HG03571 (cell line): ENCODE data around the gene IGLL5.
"Not testable (repeated sequence)": the region's sequence is repeated elsewhere in the genome, so short reads cannot be mapped to it uniquely, and the experiment has no call there.

ENCODE experiments used
- ATAC-seq: cut with Tn5 transposase; IDR thresholded peaks from one replicate; pipeline ENCODE4 v1.9.1; 2021; ENCODE audit not compliant: unreplicated experiment

IGLL5 gene

DNA sequence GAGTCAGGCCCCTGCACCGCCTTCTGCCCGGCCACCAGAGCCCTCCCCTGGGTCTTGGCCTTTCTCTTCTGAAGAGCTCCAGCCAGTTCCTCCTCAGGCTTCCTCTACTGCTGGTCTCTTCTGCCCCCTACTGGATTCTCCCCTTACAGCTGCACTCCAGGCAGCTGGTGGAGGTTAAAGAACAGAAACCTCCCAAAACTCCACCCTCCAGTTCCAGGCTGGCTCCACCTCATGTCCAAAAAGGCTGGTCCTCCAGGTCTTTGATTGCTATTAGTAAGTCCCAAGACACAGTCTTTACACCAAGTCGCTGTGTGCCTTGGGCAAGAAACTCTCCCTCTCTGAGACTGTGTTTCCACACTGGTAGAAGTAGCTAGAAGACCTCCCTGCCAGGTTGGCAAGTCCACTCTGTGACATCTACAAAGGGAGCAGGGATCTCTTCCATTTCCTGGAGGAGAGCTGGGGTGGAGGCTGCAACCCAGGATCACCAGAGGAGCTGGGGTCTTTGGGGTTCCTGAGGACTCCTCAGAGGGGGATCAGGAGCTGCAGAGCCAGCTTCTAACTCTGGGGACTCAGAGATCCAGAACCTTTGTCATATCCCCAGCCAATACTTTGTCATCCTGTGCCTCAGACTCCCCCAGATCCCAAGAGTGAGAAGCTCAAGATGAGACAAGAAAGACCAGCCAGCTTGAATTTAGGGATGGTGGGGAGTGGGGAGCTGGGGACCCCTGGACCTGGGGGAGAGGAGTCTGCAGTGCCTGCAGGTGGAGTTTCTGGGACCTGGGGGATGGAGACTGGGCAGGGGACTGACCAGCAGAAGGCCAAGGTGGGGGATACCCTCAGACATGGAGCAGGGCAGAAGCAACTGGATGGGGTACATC lies 3.4 kb upstream of the IGLL5 start:
- no peak for ATAC-seq

DNA sequence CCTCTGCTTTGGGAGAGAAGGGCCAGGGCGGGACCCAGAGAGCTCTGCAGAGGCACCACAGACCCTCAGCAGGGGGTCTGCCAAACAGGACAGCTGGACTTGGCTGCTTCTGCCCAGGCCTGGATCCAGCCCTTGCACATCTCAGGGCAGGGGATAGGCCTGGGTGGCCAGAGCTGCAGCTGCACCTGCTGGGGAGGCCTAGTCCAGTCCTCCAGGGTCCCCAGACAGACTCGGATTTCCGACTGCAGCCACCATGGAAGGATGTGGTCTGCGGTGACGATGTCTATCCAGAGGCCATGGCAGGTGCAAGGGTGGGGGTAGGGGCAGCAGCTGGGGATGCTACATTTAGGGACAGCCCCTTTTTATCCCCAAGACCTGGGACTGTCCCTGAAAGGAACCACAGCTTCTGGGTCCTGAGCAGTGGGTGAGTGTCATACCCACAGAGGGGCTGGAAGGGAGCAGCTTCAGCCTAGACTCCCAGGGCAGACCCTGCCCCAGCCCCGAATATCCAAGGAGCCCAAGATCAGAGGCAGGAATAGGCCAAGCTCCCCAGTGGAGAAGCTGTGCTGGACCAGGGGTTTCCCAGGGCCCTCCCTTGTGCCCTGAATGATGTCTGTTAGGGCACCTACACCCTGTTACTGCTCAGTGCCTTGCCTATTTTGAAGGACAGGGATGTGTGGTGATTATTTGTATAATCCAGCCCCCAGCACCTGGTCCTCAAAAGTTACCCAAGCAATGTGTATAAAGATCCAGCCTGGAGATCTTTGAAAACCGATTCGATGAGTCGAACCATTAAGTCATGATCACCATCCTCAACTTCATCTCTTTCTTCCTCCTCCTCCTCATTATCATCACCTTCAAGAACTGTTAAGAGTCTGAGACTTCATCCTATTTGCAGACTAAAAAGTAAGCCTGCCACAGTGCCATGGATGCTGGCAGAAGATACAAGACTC lies 2.5 kb upstream of the IGLL5 start:
- peak; percentile 70 for ATAC-seq

DNA sequence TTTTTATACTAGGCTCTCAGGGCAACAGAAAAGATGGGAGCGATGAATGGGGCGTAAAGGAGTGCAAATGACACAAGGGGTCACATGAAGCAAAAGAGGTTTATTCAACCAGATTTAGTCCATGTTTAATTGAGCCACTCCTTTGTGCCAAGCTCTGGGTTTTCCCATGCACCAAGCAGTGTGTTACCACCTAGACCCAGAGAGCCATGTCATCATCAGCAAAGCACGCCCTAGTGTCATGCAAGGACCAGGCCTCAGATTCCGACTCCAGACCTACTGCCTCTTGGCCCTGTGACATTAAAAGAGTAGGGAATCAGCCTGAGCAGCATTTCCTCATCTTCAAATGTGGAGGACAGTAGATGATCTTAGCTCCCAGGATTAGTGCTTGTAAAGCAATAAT lies 1.1 kb upstream of the IGLL5 start:
- ATAC-seq: no peak

DNA sequence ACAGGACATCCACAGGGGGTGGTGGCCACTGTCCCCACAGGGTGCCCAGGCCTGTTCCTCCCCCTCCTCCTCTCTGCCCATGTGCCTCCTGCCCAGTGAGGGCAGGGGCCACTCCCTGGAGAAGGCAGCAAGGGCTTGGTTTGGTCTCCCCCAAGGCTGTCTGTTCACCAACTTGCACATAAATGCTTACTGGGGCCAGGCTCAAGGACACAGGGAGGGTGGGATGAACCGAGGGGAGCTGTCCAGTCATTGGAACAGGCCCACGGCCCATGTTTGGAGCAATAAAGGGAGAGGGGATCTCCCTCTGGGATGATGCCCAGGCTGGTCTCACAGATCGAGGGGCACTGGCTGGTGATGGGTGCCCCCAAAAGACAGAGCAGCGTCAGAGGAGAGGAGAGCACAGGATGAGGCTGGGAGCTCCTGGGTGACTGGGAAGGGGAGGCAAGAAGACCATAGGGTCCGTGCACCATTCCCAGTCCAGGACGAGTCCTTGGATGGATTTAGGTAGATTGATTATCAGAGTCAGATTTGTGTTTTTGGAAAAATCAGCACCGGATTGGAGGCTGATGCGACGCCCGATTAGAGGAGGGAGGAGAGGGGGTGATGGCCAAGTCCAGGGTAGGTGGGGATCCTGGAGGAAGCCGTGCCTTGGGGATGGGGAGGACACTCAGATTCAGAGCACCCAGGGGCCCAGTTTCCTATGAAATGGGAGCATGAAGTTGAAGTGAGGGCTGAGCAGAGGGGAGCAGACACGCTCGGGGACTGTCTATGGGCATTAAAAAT lies 1.1 kb downstream of the IGLL5 start:
- no peak for ATAC-seq

DNA sequence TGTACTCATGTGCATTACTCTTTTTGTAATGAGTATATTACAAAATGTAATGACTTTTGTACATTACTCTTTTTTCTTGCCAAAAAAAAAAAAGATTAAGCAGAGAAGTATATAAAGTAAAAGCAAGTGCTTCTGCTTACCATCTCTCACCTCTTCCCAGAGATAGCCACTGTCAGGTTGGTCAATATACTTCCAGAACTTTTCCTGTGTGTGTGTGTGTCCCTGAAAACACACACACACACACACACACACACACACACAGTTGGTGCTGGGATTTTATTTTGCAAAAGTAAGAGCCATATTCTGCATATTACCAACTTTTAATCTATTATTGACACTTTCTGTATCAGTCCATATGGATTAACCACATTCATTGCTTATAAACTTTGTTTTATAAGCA lies 2.5 kb downstream of the IGLL5 start:
- no peak for ATAC-seq

DNA sequence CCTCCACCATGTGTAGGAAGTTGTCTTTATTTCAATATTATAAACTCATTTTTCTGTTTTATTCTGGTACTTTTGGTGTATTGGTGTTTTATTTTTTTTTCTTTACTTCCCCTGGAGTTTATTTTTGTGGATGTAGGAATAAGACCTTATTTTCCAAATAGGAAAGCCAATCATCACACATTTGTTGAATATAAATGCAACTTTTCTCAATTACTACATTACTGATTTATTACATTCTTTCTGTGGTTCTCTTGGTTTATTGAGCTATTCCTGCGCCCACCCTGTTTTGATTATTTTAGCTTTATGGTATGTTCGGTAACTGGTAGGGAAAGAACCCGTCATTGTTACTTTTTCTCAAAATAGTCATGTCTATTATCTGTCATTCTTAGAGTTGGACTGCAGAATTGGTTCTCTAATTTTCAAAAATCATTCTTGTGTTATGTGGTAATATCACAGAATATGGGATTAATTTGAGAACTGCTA lies 3.6 kb downstream of the IGLL5 start:
- no peak for ATAC-seq

DNA sequence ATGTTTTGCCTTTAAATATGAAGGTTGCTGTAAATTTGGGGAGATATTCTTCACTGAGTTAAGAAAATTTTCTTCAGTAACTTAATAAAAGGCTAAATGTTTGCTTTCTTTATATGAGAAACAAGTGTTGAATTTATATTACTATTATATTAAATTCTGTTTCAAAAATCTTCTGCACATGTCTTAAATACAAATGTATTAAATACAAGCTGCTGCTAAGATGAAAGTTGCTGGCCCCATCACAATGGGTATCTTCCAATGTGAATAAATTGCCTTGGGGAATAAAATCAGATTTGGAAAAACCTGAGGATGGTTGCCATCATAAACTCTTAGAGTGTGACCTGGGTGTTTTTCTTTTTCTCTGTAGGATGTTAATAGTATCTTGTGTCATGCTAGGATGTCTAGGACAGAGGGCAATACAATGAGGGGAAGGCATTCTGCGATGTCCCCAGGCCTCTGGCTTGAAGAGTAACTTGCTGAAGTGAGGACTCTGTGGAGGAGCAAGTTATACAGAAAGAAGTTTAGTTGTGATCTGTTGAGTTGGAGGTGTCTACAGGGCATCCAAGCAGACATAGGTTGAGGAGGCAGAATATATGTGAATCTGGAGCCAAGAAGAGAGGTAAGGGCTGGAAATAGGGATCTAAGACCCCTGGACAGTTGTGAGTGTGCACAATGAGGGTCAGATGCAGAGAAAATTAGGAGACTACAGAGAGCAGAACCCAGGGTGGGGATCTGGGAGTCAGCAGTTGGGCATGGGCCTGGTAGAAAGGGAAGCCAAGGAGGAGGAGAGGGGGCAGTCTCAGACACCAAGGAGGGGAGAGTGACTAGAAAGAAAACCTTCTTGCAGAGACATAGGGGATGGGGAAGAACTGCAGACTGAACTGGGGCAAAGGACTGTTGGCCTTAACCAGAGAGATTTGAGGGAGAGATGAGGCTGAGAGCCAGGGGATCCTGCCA lies 4.8 kb downstream of the IGLL5 start:
- no peak for ATAC-seq

DNA sequence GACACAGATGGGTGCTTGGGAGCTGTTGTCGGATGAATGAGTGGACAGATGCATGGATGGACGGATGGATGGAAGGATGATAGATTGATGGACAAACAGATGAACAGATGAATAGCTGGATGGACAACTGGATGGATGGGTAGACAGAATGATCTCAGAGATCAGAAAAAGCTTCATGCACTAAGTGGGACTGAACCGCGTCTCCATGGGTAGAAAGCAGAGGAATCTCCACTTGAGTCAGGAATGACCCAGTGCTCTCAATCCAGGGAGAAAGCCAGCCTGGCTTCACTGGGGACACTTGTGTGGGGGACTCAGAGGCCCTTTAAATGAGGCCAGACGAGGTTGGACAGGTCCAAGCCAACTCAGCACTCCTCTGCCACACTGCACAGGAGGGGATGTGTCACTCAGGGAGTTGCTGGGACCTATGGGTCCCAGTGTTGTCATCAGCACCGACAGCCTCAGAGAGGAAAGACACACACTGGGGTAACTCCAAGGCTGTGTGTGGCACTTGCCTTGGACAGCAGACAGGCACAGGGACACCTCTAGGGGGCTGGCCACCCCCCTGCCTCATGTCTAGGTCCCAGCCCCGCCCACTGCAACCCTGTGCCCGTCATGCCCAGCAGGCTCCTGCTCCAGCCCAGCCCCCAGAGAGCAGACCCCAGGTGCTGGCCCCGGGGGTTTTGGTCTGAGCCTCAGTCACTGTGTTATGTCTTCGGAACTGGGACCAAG lies 5.6 kb downstream of the IGLL5 start:
- ATAC-seq: no peak

DNA sequence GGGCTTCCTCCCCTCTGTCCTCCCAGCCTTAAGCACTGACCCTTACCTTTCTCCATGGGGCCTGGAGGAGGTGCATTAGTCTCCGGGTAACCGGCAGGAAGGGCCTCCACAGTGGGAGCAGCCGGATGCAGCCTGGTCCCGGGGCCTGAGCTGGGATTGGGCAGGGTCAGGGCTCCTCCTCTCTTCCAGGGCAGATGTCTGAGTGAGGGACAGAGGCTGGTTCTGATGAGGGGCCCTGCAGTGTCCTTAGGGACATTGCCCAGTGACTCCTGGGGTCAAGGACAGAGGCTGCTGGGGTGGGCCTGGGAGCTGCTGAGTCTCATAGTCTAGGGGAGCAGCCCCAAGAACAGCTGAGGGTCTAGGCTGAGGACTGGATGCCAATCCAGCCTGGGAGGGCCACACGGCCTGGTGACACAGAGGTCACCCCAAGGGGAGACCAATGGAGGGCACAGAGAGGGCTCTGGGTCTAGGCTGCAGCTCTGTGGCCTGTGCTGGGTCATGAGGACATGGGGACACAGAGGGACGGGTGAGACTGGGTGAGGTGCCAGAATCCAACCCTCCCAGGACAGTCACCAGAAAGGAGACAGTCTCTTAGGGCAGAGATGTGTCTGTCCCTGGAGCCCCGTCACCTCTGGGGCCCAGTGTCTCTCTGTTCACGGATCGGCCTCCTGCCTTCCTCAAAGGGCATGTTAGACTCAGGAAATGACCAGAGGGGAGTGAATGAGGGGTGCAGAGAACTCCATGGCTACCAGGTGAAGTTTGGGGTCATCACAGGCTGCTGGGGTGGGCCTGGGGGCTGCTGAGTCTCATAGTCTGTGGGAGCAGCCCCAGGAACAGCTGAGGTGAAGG lies 6.5 kb downstream of the IGLL5 start:
- ATAC-seq: no peak

DNA sequence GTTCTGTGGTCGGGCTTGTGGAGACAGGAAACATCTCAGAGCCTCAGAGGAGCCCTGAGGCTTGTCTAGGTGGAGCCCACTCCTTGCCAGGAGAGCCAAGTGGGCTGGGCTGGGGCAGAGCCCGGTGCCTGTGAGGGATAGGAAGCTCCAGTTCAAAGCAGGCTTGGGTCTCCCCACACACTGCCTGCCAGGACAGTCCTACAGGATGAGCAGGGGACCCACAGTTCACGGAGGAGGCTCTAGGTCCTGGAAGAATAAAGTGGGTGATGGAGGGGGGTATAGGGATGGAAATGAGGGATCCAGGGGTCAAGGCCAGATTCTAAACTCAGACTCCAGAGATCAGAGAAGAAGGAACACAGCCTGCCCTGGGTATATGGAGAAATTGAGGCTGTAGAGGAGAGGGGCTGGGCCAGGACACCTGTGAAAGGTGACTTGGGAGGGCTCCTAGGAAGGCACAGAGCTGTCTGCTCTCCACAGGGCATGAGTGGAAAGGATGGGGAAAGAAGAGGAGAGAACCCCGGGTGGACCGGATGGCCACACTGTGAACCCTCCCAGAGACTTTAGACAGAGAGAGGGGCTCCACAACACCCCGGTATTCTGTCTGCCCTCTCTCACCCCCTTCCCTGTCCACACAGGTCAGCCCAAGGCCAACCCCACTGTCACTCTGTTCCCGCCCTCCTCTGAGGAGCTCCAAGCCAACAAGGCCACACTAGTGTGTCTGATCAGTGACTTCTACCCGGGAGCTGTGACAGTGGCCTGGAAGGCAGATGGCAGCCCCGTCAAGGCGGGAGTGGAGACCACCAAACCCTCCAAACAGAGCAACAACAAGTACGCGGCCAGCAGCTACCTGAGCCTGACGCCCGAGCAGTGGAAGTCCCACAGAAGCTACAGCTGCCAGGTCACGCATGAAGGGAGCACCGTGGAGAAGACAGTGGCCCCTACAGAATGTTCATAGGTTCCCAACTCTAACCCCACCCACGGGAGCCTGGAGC lies 7.4 kb downstream of the IGLL5 start:
- ATAC-seq: no peak

DNA sequence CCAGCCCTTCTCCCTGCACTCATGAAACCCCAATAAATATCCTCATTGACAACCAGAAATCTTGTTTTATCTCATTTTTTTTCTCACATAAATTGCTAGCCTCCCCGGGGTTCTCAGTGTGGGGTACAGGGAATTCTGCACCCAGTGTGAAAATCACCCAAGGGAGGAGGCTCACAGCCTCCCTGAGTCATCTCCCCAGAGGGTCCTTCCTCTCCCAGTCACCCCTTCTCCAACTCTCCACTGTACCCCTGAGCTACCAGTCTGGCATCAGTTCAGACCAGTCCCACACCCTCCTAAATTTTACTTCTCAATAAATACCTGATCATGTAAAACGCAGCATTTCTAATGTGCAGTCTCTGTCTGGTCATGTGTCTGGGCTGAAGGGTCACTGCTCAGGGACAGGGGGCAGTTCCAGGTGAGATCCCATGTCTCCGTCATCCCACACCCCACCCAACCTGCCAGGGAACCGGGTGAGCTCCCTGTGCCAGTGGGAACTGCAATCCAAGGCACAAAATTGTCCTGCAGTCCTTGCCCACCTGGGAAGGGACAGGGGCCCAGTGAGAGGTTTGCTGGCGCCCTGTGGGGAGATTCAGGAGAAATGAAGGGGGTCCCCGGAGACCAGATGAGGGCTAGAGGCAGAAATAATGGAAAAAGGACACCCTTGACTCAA lies 8.3 kb downstream of the IGLL5 start:
- ATAC-seq: no peak

DNA sequence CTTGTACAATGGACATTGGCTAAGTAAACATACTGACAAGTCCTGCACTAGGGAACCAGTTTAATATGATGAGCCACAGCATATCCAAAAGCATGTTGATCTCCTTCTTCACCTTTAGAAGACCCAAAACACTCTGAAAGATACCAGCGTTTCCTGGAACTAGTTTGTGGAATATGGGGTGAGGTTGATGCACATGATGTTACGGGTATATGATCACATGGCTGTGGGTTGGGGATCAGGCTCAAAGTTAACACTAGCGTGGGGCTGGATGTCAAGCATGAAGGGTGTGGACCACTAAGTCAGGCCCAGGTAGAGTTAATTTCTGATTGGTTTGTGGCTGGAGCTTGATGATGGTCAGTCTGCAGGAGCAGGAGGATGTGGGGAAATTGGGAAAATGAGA lies 9.0 kb downstream of the IGLL5 start:
- ATAC-seq: no peak

DNA sequence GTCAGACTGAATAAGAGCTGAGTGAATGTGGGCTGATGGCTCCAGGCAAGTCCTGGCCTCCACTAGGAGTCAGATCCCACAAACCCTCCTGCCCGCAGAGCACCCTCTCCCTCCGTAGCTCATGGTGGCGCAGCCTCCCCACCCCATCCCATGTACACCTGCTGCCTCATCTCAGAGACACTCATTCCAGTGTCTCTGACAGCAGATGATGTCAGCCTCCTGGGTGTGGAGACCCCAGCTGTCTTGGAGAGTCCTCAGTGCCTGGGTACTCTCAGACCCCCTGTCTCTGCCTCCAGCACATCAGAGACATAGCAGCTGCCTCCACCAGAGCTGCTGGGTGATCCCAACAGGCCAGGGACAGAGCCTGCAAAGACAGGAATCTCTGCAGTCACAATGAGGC lies 9.5 kb downstream of the IGLL5 start:
- no peak for ATAC-seq

DNA sequence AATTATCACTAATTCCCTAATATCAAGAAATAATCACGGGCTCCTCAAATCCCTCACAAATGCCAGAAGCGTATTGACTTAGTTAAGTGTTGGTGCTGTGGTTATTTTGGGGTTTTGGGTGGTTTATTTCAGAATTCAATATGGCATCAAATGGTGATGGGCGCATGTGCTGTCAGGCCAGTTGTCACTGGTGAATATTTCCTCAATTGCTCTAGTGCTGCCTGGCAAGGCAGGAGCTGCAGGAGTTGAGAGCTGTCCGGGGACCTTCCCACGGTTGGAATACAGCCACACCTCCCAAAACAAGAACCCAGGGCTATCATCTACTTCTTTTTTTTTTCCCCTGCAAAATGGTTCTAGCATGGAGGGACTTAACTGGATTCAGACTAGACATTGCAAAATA lies 10.3 kb downstream of the IGLL5 start:
- no peak for ATAC-seq

DNA sequence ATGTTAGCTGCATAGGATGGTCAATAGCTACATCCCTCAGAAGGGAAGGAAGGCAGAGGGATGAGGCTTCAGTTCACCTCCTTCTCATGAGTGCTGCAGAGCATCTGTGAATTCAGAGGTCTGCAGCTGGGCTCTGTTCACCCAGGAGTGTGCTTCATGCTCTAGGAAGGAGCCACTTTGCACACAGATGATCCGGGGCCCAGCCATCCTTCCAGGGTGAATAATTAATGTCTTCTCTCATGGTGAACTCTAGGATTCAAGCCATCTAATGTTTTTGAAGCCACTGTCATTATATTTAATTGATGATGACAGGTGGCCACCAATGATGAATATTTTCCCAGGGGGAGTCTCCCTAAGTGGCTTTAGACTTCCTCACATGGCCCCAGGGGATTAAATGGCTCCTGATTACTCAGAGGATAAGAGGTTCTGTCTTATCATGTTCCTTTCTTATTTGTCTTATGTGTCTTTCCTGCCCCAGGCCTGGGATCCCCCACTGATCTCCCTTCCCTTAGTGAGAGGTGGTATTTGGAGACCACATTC lies 10.9 kb downstream of the IGLL5 start:
- not testable (repeated sequence) for ATAC-seq

DNA sequence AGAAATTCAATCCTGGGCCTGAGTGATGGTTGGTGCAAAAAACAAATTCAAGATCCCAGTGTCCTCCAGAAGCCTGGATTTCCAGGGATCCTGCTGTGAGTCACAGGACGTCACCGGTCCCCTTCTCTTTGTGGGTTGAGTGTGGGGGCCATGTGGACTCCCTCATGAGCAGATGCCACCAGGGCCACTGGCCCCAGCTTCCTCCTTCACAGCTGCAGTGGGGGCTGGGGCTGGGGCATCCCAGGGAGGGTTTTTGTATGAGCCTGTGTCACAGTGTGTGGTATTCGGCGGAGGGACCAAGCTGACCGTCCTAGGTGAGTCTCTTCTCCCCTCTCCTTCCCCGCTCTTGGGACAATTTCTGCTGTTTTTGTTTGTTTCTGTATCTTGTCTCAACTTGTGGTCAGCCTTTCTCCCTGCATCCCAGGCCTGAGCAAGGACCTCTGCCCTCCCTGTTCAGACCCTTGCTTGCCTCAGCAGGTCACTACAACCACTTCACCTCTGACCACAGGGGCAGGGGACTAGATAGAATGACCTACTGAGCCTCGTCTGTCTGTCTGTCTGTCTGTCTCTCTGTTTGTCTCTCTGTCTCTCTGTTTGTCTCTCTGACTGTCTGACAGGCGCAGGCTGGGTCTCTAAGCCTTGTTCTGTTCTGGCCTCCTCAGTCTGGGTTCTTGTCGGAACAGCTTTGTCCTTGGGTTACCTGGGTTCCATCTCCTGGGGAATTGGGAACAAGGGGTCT lies 11.9 kb downstream of the IGLL5 start:
- not testable (repeated sequence) for ATAC-seq
